H1 (cell line): ENCODE data around the gene CHRNA5. TPM values are rescaled to one million over a fixed set of nuclear protein-coding genes. Genes with fewer than 3 reads are reported as not detected.

Experiments used
- CTCF ChIA-PET: fragments of 300-600 bp; sonication (Branson Sonifier 250); formaldehyde crosslinking; loops from one replicate; lab custom pipeline; 2021; ENCODE audit not compliant: partially characterized antibody; lab: Charles Lee
- POLR2A ChIA-PET: fragments of 300-600 bp; sonication (Branson Sonifier 250); formaldehyde crosslinking; loops from one replicate; lab custom pipeline; 2021; ENCODE audit warnings: inconsistent platforms; ENCODE audit not compliant: partially characterized antibody; lab: Charles Lee
- DNase-seq, 2 experiments: peaks; one replicate each; pipeline versions ENCODE4 v3.0.0 to v3.0.0-alpha.2; 2010 to 2022; ENCODE audit warnings: low spot score in 2 of 2, low read depth in 1 of 2, mixed read lengths in 1 of 2
- FAIRE-seq: peaks from 2 replicates; lab custom pipeline; 2011; peaks lifted over from hg19 to GRCh38; lab: Jason Lieb, UNC
- H2AFZ ChIP-seq: 2 replicates; pipeline ENCODE4 v1.8.1; 2012; ENCODE audit warnings: low read length, inconsistent platforms
- H2AK5ac ChIP-seq: 2 replicates; pipeline ENCODE4 v1.6.1; 2013; ENCODE audit warnings: low read depth, low read length
- H2BK120ac ChIP-seq: replicated peaks from 2 replicates; pipeline ENCODE3; 2013; ENCODE audit warnings: low read depth, low read length, inconsistent platforms
- H2BK12ac ChIP-seq: 2 replicates; pipeline ENCODE4 v1.6.1; 2013; ENCODE audit warnings: low read depth, low read length
- H2BK15ac ChIP-seq: 2 replicates; pipeline ENCODE4 v1.6.1; 2013; ENCODE audit warnings: low read length
- H2BK20ac ChIP-seq: 2 replicates; pipeline ENCODE4 v1.6.1; 2013; ENCODE audit warnings: low read length
- H2BK5ac ChIP-seq: 2 replicates; pipeline ENCODE4 v1.6.1; 2013; ENCODE audit warnings: low read depth, low read length
- H3K14ac ChIP-seq: 2 replicates; pipeline ENCODE4 v1.6.1; 2013; ENCODE audit warnings: inconsistent platforms; ENCODE audit not compliant: insufficient read length
- H3K18ac ChIP-seq: 2 replicates; pipeline ENCODE4 v1.6.1; 2013; ENCODE audit warnings: low read length; ENCODE audit errors: extremely low read depth
- H3K23ac ChIP-seq: 2 replicates; pipeline ENCODE4 v1.6.1; 2013; ENCODE audit warnings: inconsistent platforms; ENCODE audit not compliant: insufficient read length
- H3K23me2 ChIP-seq: 2 replicates; pipeline ENCODE4 v1.6.1; 2013; ENCODE audit warnings: low read depth, low read length
- H3K27ac ChIP-seq: 2 replicates; pipeline ENCODE4 v1.6.1; 2011; ENCODE audit warnings: low read depth, low read length, inconsistent platforms
- H3K27me3 ChIP-seq, 4 experiments: replicated peaks in 1 of 4; 1 replicate in 1 of 4; 2 replicates in 3 of 4; pipeline versions ENCODE4 v1.6.1 to v1.8.1; 2011 to 2013; ENCODE audit warnings: low read length in 3 of 4, mild to moderate bottlenecking in 3 of 4, inconsistent platforms in 2 of 4, mixed read lengths in 2 of 4, moderate library complexity in 1 of 4; ENCODE audit not compliant: control insufficient read depth in 3 of 4, insufficient read depth in 3 of 4; ENCODE audit errors: extremely low read depth in 1 of 4
- H3K36me3 ChIP-seq, 4 experiments: 2 replicates each; pipeline versions ENCODE4 v1.6.1 to v1.8.1; 2011 to 2013; ENCODE audit warnings: mild to moderate bottlenecking in 4 of 4, low read length in 3 of 4, moderate library complexity in 2 of 4, control low read depth in 1 of 4, inconsistent platforms in 1 of 4; ENCODE audit not compliant: insufficient read depth in 4 of 4, control insufficient read depth in 2 of 4
- H3K4ac ChIP-seq: replicated peaks from 2 replicates; pipeline ENCODE3; 2013; ENCODE audit warnings: low read length, low read depth, mixed read lengths, inconsistent platforms; ENCODE audit not compliant: insufficient read length
- H3K4me1 ChIP-seq, 4 experiments: replicated peaks in 1 of 4; 1 replicate in 1 of 4; 2 replicates in 3 of 4; pipeline versions ENCODE4 v1.6.1 to v1.8.1; 2011 to 2013; ENCODE audit warnings: low read length in 3 of 4, inconsistent platforms in 2 of 4, mixed read lengths in 1 of 4; ENCODE audit not compliant: insufficient read depth in 4 of 4, control insufficient read depth in 3 of 4
- H3K4me2 ChIP-seq, 2 experiments: 2 replicates each; pipeline versions ENCODE4 v1.6.1 to v1.8.1; 2011 to 2013; ENCODE audit warnings: low read depth in 2 of 2, low read length in 2 of 2, control low read depth in 1 of 2, inconsistent platforms in 1 of 2, mild to moderate bottlenecking in 1 of 2; ENCODE audit not compliant: insufficient read depth in 1 of 2
- H3K4me3 ChIP-seq, 4 experiments: fragments of 200-600, 300-600 bp in 1 of 4; sonication (generic), shearing (Covaris generic), sonication (Bioruptor Twin) in 1 of 4; 2 replicates each; pipeline versions ENCODE4 v1.5.1 to v1.8.1; 2011 to 2016; ENCODE audit warnings: low read length in 4 of 4, low read depth in 3 of 4, control low read depth in 2 of 4, inconsistent platforms in 2 of 4, mild to moderate bottlenecking in 2 of 4, mixed read lengths in 1 of 4, moderate library complexity in 1 of 4; ENCODE audit not compliant: insufficient read depth in 2 of 4; ENCODE audit errors: extremely low read depth in 1 of 4
- H3K56ac ChIP-seq: replicated peaks from 2 replicates; pipeline ENCODE3; 2013; ENCODE audit warnings: low read depth, mild to moderate bottlenecking, mixed read lengths, low read length, inconsistent platforms; ENCODE audit not compliant: insufficient read length
- H3K79me1 ChIP-seq: 2 replicates; pipeline ENCODE4 v1.6.1; 2013; ENCODE audit warnings: low read depth, low read length, control low read depth
- H3K79me2 ChIP-seq, 2 experiments: 2 replicates each; pipeline versions ENCODE4 v1.6.1 to v1.8.1; 2012 to 2013; ENCODE audit warnings: low read length in 2 of 2, mild to moderate bottlenecking in 2 of 2, inconsistent platforms in 1 of 2; ENCODE audit not compliant: insufficient read depth in 2 of 2, control insufficient read depth in 1 of 2
- H3K9ac ChIP-seq, 4 experiments: replicated peaks in 1 of 4; 1 replicate in 1 of 4; 2 replicates in 3 of 4; pipeline versions ENCODE4 v1.6.1 to v1.8.1; 2011 to 2013; ENCODE audit warnings: low read depth in 3 of 4, low read length in 3 of 4, control low read depth in 2 of 4, mild to moderate bottlenecking in 2 of 4, moderate library complexity in 2 of 4, inconsistent platforms in 1 of 4; ENCODE audit errors: extremely low read depth in 1 of 4
- H3K9me3 ChIP-seq, 2 experiments: 2 replicates each; pipeline versions ENCODE4 v1.6.1 to v1.8.1; 2012 to 2013; ENCODE audit warnings: mild to moderate bottlenecking in 2 of 2, moderate library complexity in 2 of 2, control low read depth in 1 of 2, inconsistent platforms in 1 of 2, low read depth in 1 of 2, low read length in 1 of 2, mixed read lengths in 1 of 2; ENCODE audit not compliant: insufficient read depth in 2 of 2
- H4K20me1 ChIP-seq, 2 experiments: replicated peaks in 1 of 2; 2 replicates each; pipeline versions ENCODE3 to v1.8.1; 2011 to 2013; ENCODE audit warnings: inconsistent platforms in 2 of 2, low read length in 2 of 2, mild to moderate bottlenecking in 1 of 2; ENCODE audit not compliant: insufficient read depth in 2 of 2, control insufficient read depth in 1 of 2
- H4K5ac ChIP-seq: 2 replicates; pipeline ENCODE4 v1.6.1; 2013; ENCODE audit warnings: low read length, low read depth, mixed read lengths, inconsistent platforms; ENCODE audit not compliant: insufficient read length
- H4K8ac ChIP-seq: 2 replicates; pipeline ENCODE4 v1.8.0; 2013; ENCODE audit warnings: mild to moderate bottlenecking, moderate library complexity, low read length, inconsistent platforms; ENCODE audit not compliant: insufficient read depth; ENCODE audit errors: extremely low read depth
- H4K91ac ChIP-seq: replicated peaks from 2 replicates; pipeline ENCODE3; 2013; ENCODE audit warnings: low read length, mixed read lengths, inconsistent platforms; ENCODE audit not compliant: insufficient read length
- CBX5 ChIP-seq: fragments of 300-800, 300-1000 bp; sonication (generic); IDR thresholded peaks from 2 replicates; pipeline ENCODE4 v1.7.1; 2016; ENCODE audit warnings: antibody characterized with exemption, low read length, low read depth
- GABPA ChIP-seq: IDR thresholded peaks from 2 replicates; pipeline ENCODE4 v1.6.1; 2011; ENCODE audit warnings: mild to moderate bottlenecking, low read length, moderate library complexity, borderline replicate concordance; ENCODE audit not compliant: insufficient read depth
- JUND ChIP-seq: IDR thresholded peaks from 2 replicates; pipeline ENCODE4 v1.6.1; 2011; ENCODE audit warnings: mild to moderate bottlenecking, improper control_type of control experiment, low read length
- RBBP5 ChIP-seq: IDR thresholded peaks from 2 replicates; pipeline ENCODE4 v1.7.1; 2012; ENCODE audit warnings: low read depth, mild to moderate bottlenecking, inconsistent platforms, low read length, moderate library complexity, borderline replicate concordance
- SIN3A ChIP-seq, 2 experiments: IDR thresholded peaks in 1 of 2; conservative IDR thresholded peaks in 1 of 2; 2 replicates each; pipeline ENCODE4 v1.6.1; 2011 to 2012; ENCODE audit warnings: low read length in 2 of 2, improper control_type of control experiment in 1 of 2, low read depth in 1 of 2, mild to moderate bottlenecking in 1 of 2
- SRF ChIP-seq: IDR thresholded peaks from 2 replicates; pipeline ENCODE4 v1.6.1; 2011; ENCODE audit warnings: mild to moderate bottlenecking, low read depth, low read length, moderate library complexity
- WGBS, 2 experiments: shearing (Covaris generic) in 1 of 2; methylation state at CpG; one replicate each; pipeline versions ENCODE4 v1.1.6 to v1.1.7; 2013 to 2015; ENCODE audit warnings: low lambda C conversion rate in 2 of 2, mixed read lengths in 2 of 2, inconsistent platforms in 1 of 2, low coverage in 1 of 2, missing lambda C conversion rate in 1 of 2; ENCODE audit not compliant: insufficient replicate concordance in 2 of 2, insufficient coverage in 1 of 2, insufficient read length in 1 of 2; ENCODE audit errors: extremely low coverage in 1 of 2, missing lambda C conversion rate in 1 of 2; 5-methylcytosine and 5-hydroxymethylcytosine counted together
- polyA plus RNA-seq, 7 experiments: library from polyadenylated mRNA; depleted of rRNA in 3 of 7; stranded (reverse) in 5 of 7; unstranded in 2 of 7; fragments of >200 nt in 5 of 7; fragments of 200-250 nt in 2 of 7; gene quantifications; 1 replicate in 5 of 7; 2 replicates in 1 of 7; 4 replicates in 1 of 7; pipeline versions ENCODE4 v1.2.1 to v1.2.3, GENCODE V29; 2011 to 2013; ENCODE audit warnings: missing spikeins in 2 of 7, mixed read lengths in 2 of 7
- total RNA-seq: library from RNA; stranded (reverse); fragmentation: NEBNext Ultra II Directional; extraction: Animal tissue kit (Norgen Biotek cat#: 25700); gene quantifications from 2 replicates; pipeline ENCODE4 v1.2.1, GENCODE V29; 2021

CHRNA5 gene
- total and polyA plus RNA-seq, 2 of the 8 experiments (the other 6 are each of a cell fraction or from before 2014, with no cell fraction given), result 13.5 to 31.4 TPM

DNA sequence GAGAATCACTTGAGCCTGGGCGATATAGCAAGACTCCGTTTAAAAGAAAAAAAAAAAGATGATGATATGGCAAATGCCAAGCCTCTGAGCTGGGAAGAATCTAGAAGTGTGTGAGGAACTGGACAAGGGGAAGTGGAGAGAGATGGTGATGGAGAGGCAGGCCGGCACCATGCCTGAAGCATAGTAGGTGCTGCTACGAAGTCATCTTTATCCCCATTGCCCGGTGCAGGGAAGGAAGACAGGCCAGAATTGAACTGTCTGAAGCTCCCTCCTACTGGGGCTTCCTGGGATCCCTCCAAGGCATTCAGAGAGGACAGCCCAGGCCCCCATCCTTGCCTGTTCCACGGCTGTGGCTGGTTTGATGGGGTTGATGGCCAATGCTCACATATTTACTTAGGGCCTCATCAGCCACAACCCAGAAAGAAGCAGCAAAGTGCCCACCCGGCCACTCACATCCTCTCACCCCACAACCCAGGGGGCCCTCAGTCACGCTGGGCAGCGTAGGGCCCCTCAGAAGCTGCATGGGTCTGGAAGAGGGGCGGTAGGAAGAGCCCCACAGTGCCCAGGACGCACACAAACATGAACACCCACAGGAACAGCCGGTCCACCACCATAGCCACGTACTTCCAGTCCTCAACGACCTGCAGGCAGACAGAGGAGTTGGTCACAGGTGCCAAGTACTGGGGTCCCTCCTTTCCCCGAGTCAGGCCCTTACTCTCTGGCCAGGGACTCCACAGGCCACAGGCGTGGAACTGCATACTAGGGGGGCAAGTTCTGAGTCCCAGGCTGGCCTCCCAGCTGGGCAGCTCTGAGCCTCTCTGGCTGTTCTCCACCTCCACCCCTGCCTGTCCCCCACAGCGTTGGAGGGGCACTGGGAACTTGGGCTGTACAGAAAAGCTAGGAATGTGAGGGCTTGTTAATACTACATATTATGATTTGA is 59.6 kb downstream of the CHRNA5 start:
- POLR2A ChIA-PET, result no interaction called here
- CTCF ChIA-PET, result interaction anchor here (0.6 to 6.1 kb wide), 8 partner anchors 9 to 115 kb away, joined by 3 to 49 read pairs (median 4); no protein-coding TSS in a partner anchor

More for the DNA sequence above, 59.6 kb downstream of the CHRNA5 start:
- Histone ChIP-seq H3K79me2 (no peaks in the 10 kb centered on the region), H4K91ac (no peak overlapping the region), H4K5ac (no peak overlapping the region), H2BK12ac (no peak overlapping the region), H3K23ac (no peak overlapping the region), H2BK20ac (no peak overlapping the region), H2BK120ac (no peak overlapping the region), H3K4ac (no peak overlapping the region), H3K56ac (no peak overlapping the region), H3K9me3 (no peaks in the 10 kb centered on the region), H4K20me1 (no peaks in the 10 kb centered on the region), H3K27ac (no peak overlapping the region), H3K4me1 (peaks cover 0 to 3% (median 0%) of the 10 kb centered on the region in 4 experiments; a peak in 2 of 7 replicates), H3K79me1 (no peaks in the 10 kb centered on the region), H3K23me2 (peaks cover 11% of the 10 kb centered on the region; the same call in 1 of the 2 replicates), H3K4me2 (no peak overlapping the region)
- no peak for DNase-seq
- TF ChIP-seq CBX5 (no peak), SIN3A (conservative IDR thresholded peaks at IDR 0.05 in 1 of 2, IDR thresholded peaks at IDR 0.05 in 1 of 2; ENCODE audit: low read depth in 1 of 2, low read length in 2 of 2) (no peak), SRF (no peak), RBBP5 (no peak), JUND (no peak), GABPA (no peak)
- TF ChIP-seq, all 59 proteins: peak for 0
- Histone ChIP-seq H4K8ac (no peak overlapping the region), H2BK15ac (no peak overlapping the region), H3K14ac (no peak overlapping the region), H3K18ac (no peak overlapping the region; the same call in 1 of the 2 replicates), H3K36me3 (peaks cover 0 to 3% (median 0%) of the 10 kb centered on the region in 4 experiments; a peak in 1 of 8 replicates), H2AFZ (no peak overlapping the region), H3K4me3 (no peak overlapping the region), H3K9ac (no peak overlapping the region), H2BK5ac (no peak overlapping the region), H2AK5ac (no peak overlapping the region), H3K27me3 (peaks cover 4 to 25% (median 22%) of the 10 kb centered on the region in 4 experiments)
- 78% methylated on average over 16 of the region's 17 CpGs; no CpG with 5 or more reads in 1 of the 2 experiments for WGBS, 2 experiments
- FAIRE-seq, result no peak
